Mesangial cell (primary cell): ENCODE data around the gene DCX. TPM values are rescaled to one million over a fixed set of nuclear protein-coding genes. Genes with fewer than 3 reads are reported as not detected.

Source experiments
- total RNA-seq: library from RNA; depleted of rRNA; stranded (reverse); fragments of >200 nt; gene quantifications from 2 replicates; pipeline ENCODE4 v1.2.3, GENCODE V29; 2015

Gene DCX
- total RNA-seq, result under 0.01 TPM in 1 of 2 replicates, not detected in the other

GRCh38 chrX:111411983-111412382 is at the start of gene DCX:
TSS of gene DCX (minus strand) at chrX:111412192. CDS start at chrX:111410398, 1,794 bp downstream.

GRCh38 chrX:111270339-111270738 is 141.7 kb downstream of the DCX start, which contains the start of gene CAPN6:
TSS of gene CAPN6 (minus strand) at chrX:111270483. CDS start at chrX:111263936, 6,547 bp downstream.

Other genes with a start within 250 kb of the DCX start
- under 0.01 and 0.13 TPM in 2 replicates for gene CAPN6, start 141.7 kb downstream of the DCX start, total RNA-seq
- not detected in 2 replicates for gene SERTM2, start 99.5 kb upstream of the DCX start, total RNA-seq